DOHH2 (cell line): Measurements from ENCODE around the gene PLEKHS1.

Experiments
- H3F3A ChIP-seq: fragments of 200-600 bp; sonication (generic), shearing (Covaris generic); 2 replicates; pipeline ENCODE4 v1.6.0; 2016; ENCODE audit warnings: antibody characterized with exemption, mild to moderate bottlenecking; ENCODE audit not compliant: control insufficient read depth, insufficient read depth
- H3K27ac ChIP-seq: fragments of 200-600 bp; sonication (generic); 2 replicates; pipeline ENCODE4 v1.5.1; 2014; ENCODE audit warnings: low read depth, mild to moderate bottlenecking, low read length, moderate library complexity
- H3K27me3 ChIP-seq: fragments of 200-600 bp; sonication (generic); 2 replicates; pipeline ENCODE4 v1.6.1; 2014; ENCODE audit warnings: mild to moderate bottlenecking, low read length, mixed read lengths; ENCODE audit not compliant: control insufficient read depth
- H3K36me3 ChIP-seq: fragments of 200-600 bp; sonication (generic); 2 replicates; pipeline ENCODE4 v1.6.1; 2014; ENCODE audit warnings: mild to moderate bottlenecking, low read length, moderate library complexity, mixed read lengths; ENCODE audit not compliant: control insufficient read depth
- H3K4me1 ChIP-seq: fragments of 200-600 bp; sonication (generic); 2 replicates; pipeline ENCODE4 v1.6.1; 2014; ENCODE audit warnings: mild to moderate bottlenecking, low read length, mixed read lengths; ENCODE audit not compliant: control insufficient read depth
- H3K4me2 ChIP-seq: fragments of 200-600 bp; sonication (generic); 2 replicates; pipeline ENCODE4 v1.6.0; 2014; ENCODE audit warnings: mild to moderate bottlenecking, low read length, moderate library complexity
- H3K4me3 ChIP-seq: fragments of 200-600 bp; sonication (generic); 2 replicates; pipeline ENCODE4 v1.5.1; 2014; ENCODE audit warnings: mild to moderate bottlenecking, low read length, mixed read lengths
- H3K79me2 ChIP-seq: fragments of 200-600 bp; sonication (generic); 2 replicates; pipeline ENCODE4 v1.6.1; 2014; ENCODE audit warnings: mild to moderate bottlenecking, low read length, mixed read lengths; ENCODE audit not compliant: control insufficient read depth
- H3K9me2 ChIP-seq: fragments of 200-600 bp; sonication (generic); replicated peaks from 2 replicates; pipeline ENCODE4 v1.6.1; 2014; ENCODE audit warnings: mild to moderate bottlenecking, low read length, mixed read lengths; ENCODE audit not compliant: control insufficient read depth
- H3K9me3 ChIP-seq: fragments of 200-600 bp; sonication (generic); 2 replicates; pipeline ENCODE4 v1.6.1; 2014; ENCODE audit warnings: antibody characterized with exemption, low read length, mixed read lengths; ENCODE audit not compliant: control insufficient read depth, insufficient read depth
- H4K20me1 ChIP-seq: fragments of 200-600 bp; sonication (generic); 2 replicates; pipeline ENCODE4 v1.6.0; 2014; ENCODE audit warnings: low read depth, mild to moderate bottlenecking, antibody characterized with exemption, low read length, moderate library complexity; ENCODE audit not compliant: control insufficient read depth, insufficient read depth
- EZH2phosphoT487 ChIP-seq: fragments of 200-600 bp; sonication (generic); IDR thresholded peaks from 2 replicates; pipeline ENCODE4 v1.6.1; 2017; ENCODE audit warnings: borderline replicate concordance, mild to moderate bottlenecking, antibody characterized with exemption, low read length, moderate library complexity, mixed read lengths
- TF ChIP-seq, protein P1 (sequence below): fragments of 200-600 bp; sonication (generic); IDR thresholded peaks from one replicate; pipeline ENCODE4 v1.5.1; 2014; ENCODE audit warnings: antibody characterized with exemption, mild to moderate bottlenecking, low read depth, low read length; ENCODE audit not compliant: poor library complexity, severe bottlenecking

PLEKHS1 gene

DNA sequence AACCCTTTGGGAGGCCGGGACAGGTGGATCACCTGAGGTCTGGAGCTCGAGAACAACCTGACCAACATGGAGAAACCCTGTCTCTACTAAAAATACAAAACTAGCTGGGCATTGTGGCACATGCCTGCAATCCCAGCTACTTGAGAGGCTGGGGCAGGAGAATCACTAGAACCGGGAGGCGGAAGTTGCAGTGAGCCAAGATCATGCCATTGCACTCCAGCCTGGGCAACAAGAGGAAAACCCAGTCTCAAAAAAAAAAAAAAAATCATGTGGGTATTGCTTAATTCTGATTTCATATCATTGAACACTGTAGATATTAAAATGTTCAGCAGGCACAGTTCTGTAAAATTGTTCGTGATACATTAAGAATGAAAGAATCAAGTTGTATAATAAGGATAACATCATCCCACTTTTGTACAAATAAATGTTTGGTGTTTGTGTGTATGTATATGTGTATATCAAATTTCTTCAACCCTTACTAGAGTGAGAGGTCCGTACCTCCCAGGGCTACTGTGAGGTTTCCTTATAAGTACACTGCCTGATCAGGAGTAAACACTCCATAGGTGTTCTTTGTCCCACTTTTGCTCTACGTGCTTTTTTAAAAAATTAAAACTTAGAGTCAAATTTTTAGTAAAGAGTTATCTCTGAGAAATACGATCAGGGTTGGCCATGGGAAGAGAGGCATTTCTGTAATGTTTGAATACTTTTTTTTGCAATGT, 31.7 kb downstream of the PLEKHS1 start:
- H3K27ac ChIP-seq = no peak overlapping the region
- H3K36me3 ChIP-seq = no peaks in the 10 kb centered on the region
- no peaks in the 10 kb centered on the region for H3K27me3 ChIP-seq
- no peaks in the 10 kb centered on the region for H3K9me3 ChIP-seq
- no peak overlapping the region for H3K4me2 ChIP-seq
- no peaks in the 10 kb centered on the region for H3K79me2 ChIP-seq
- H3F3A ChIP-seq = no peaks in the 10 kb centered on the region
- H3K9me2 ChIP-seq = no peaks in the 10 kb centered on the region
- no peak overlapping the region for H3K4me3 ChIP-seq
- no peaks in the 10 kb centered on the region for H4K20me1 ChIP-seq
- no peaks in the 10 kb centered on the region for H3K4me1 ChIP-seq
- TF ChIP-seq EZH2phosphoT487 = no peak
- TF ChIP-seq, protein P1, sequence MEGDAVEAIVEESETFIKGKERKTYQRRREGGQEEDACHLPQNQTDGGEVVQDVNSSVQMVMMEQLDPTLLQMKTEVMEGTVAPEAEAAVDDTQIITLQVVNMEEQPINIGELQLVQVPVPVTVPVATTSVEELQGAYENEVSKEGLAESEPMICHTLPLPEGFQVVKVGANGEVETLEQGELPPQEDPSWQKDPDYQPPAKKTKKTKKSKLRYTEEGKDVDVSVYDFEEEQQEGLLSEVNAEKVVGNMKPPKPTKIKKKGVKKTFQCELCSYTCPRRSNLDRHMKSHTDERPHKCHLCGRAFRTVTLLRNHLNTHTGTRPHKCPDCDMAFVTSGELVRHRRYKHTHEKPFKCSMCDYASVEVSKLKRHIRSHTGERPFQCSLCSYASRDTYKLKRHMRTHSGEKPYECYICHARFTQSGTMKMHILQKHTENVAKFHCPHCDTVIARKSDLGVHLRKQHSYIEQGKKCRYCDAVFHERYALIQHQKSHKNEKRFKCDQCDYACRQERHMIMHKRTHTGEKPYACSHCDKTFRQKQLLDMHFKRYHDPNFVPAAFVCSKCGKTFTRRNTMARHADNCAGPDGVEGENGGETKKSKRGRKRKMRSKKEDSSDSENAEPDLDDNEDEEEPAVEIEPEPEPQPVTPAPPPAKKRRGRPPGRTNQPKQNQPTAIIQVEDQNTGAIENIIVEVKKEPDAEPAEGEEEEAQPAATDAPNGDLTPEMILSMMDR = no peak

DNA sequence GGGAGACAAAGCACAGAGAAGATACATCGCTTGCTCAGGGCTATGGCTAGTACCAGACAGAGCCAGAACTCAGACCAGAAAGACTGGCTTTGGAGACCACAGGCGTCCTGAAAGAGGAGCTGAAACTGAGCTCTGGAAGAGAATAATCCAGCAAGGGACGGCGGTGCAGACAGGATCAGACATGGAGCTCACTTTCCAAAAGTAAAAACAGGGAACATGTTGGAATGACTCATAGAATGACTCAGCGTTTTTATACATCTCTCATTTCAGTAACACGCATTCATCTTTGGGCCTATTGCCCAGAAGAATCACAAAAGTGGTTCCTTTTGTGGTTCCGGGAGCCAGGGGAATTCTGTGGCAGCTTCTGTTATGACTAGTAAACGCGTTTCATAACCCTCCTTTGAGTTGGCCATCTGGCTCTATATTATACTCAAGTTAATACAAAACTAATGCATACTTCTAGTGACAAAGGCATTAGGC, 37.2 kb downstream of the PLEKHS1 start:
- Histone ChIP-seq H3K9me3 (no peaks in the 10 kb centered on the region), H3K36me3 (no peaks in the 10 kb centered on the region), H3K27me3 (peaks cover 15% of the 10 kb centered on the region), H3K27ac (no peak overlapping the region), H3K4me1 (no peaks in the 10 kb centered on the region), H3K4me2 (no peak overlapping the region), H3F3A (no peaks in the 10 kb centered on the region), H4K20me1 (no peaks in the 10 kb centered on the region), H3K9me2 (no peaks in the 10 kb centered on the region), H3K79me2 (no peaks in the 10 kb centered on the region), H3K4me3 (no peak overlapping the region)
- TF ChIP-seq, protein P1 = no peak
- no peak for TF ChIP-seq EZH2phosphoT487

DNA sequence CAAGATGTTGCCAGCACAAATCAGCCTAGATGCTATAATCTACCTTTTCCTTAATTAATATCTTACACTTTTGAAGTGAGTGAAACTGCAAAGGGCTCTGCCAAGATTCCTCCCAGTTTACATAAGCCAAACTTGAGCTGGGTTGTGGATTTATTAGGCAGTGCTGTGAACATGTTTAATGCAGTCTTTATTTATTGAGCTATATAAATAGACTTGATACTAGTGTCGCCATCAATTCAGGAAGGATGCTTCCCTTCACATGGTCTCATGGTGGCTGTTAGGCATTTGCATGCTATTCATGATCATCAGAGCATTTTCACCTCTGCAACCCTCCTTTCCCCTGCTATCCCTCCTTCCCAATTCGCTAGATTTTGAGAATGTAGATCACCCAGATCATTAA, 40.2 kb downstream of the PLEKHS1 start:
- Histone ChIP-seq H3K4me3 (no peak overlapping the region), H3K9me3 (no peaks in the 10 kb centered on the region), H3K27ac (no peak overlapping the region), H3K4me1 (no peaks in the 10 kb centered on the region), H3K9me2 (no peaks in the 10 kb centered on the region), H3F3A (no peaks in the 10 kb centered on the region), H3K4me2 (no peak overlapping the region), H3K36me3 (no peaks in the 10 kb centered on the region), H3K79me2 (no peaks in the 10 kb centered on the region), H3K27me3 (peaks cover 25% of the 10 kb centered on the region), H4K20me1 (no peaks in the 10 kb centered on the region)
- TF ChIP-seq, protein P1 = no peak
- no peak for TF ChIP-seq EZH2phosphoT487
